GM21390 (cell line): Measurements from ENCODE around the gene TOX4.
A peak's percentile ranks its signal among the peaks of the same experiment; 100 is the strongest.
"Not testable (repeated sequence)": the region's sequence is repeated elsewhere in the genome, so short reads cannot be mapped to it uniquely, and the experiment has no call there.

ENCODE experiments used
- ATAC-seq: cut with Tn5 transposase; IDR thresholded peaks from one replicate; pipeline ENCODE4 v1.9.1; 2021; ENCODE audit not compliant: unreplicated experiment

The TOX4 gene

DNA sequence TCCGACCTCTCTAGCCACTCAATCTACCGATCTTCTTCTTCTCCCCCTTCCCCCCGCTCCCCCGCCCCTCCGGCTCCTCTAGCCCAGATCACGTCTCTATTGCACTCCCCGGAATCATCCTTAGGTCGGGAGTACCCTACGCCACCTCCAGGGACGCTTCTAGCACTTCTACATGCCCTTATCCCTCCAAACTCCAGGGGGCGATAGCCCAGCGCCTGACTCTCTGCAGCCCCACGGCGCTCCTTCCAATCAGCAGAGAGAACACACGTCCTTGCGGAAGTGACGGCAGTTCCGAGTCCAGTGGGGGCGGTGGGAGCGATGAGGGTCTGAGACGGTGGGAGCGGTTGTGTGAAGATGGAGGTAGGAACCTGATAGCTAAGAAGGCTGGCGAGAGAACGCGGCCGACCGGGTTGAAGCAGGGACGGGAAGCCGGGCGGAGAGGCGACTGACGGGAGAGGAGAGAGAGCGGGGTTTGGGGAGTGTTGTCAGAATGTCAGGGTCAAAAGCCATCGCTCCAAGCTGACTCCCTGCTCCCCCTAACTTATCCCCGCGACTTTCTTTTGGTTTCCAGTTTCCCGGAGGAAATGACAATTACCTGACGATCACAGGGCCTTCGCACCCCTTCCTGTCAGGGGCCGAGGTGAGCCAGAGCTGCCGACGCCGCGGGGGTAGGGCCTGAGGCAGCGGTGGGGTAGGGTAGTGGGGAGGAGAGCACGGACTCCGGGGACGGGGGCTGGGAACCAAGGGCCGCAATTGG is at the start of gene TOX4, which contains the start of gene RAB2B:
Gene TOX4, plus strand, starts transcription at position 271 of the 757 bp plus-strand sequence. Its CDS starts 84 bp downstream, at position 355.
Gene RAB2B, minus strand, starts transcription at position 35 of the 757 bp plus-strand sequence. CDS start 87 bp downstream, outside the sequence.
- ATAC-seq: peak; percentile 100

DNA sequence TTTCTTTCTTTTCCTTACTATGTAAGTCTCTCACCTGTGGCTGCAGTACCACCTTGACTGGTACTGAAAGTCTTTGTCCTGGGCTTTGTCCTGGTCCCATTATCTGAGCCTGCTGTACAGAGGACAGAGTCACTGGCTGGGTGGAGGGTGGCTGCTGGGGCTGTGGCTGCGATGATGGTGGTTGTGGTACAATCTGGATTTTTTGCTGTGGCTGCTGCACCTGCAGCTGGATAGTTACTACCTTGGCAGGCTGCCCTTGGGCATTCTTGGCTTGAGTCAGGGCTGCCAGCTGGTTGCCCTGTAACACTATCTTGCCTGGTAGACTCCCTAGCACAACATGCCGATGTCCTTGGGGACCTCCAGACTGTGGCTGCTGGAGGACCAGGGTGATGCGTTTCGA is 48.1 kb upstream of the TOX4 start:
- ATAC-seq: no peak

DNA sequence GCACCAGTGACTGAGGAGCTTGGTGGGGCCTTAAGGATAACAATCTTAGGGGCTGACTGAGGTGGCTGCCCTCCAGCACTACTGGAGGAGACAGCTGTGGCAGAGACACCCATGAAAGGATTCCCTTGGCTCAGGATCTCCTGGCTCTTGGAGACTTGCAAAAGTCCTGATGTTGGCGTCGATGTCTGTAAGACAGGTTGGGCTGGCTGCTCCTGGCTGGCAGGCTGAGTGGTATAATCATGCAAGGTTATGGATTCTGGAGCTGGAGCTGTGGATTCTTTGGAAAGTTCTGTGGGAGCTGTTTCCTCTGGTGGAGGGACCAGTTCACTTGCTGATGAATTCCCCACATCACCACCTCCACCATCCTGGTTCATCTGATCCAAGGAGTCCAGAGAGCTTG is 45.9 kb upstream of the TOX4 start:
- no peak for ATAC-seq

DNA sequence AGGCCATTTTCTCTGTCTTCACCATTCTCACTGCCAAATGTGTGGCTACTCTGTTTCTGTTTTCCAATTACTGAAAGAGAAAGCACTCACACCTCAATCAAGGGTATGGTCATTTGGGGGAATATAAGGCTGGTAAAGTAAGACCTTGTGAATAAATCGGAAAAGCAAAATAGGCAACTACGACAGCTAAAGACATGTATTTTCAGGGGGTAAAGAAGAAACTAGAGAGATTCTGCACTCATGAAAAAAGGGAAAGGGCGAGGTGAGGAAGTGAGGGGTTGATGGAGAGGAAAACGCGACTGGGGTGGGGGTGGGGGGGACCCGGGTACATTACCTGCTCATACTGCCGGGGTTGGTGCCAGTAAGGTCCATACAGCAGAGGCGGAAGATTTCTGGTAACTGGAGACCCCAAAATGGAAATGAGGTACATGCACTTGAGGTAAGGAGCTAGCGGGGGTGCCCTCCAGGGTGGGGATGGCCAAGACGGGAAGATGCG is 40.4 kb upstream of the TOX4 start:
- peak; percentile 20 for ATAC-seq

DNA sequence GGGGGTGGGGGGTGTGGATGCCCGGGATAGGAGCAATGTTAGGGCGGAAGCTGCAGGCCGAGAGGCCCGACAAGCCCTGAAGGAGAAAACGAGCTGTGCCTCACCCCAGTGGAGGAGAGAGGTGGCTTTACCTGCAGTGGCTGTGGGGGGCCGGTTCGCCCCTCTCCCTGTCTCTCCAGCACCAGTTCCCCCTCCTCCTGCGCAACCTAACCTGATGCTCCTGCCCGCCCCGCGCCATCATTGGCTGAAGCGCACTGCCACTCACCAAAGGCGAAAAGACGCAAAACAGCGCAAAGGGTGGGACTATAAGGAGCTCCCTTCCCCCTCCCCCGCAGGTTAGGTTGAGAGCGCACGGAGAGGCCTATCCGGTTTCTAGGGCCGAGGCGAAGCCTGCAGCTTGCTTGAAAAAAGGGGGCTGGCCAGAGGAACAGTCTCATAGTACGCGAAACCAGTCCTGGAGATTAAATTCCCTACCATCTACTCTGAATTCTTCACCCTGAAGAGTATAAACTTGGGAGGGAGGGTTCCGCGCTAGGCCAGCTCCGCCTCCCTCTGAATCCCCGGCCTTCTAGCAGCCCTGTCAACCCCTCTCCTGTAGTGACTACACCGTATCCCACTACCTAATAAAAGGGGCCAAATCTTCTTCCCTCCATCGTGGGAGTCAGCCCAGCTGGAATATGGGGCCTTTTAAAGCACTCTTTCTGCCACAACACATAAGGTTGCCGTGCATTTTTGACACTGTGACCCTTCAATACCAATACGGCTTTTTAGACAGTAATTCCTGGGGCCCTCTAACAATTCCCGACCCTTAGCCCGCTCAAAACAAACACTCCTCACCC is 39.7 kb upstream of the TOX4 start:
- peak; percentile 98 for ATAC-seq

DNA sequence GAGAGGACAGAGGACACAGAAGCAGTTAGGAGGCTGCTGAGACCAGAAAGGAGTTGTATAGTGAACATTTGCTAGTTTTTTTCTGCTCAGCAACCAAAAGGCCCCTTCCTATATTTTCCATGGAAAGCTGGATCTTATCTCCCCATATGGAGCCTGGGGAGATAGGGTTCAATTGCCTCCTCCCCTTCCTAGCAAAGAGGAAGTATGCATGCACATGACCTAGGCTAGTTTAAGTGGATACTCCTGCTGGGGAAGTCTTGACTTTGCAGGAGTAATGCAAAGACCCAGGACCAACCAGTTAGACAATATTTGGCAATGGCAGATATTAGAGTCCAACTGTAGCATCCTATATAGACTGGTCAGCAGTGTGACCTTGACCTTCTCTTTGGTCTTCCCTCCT is 36.1 kb upstream of the TOX4 start:
- ATAC-seq: no peak

DNA sequence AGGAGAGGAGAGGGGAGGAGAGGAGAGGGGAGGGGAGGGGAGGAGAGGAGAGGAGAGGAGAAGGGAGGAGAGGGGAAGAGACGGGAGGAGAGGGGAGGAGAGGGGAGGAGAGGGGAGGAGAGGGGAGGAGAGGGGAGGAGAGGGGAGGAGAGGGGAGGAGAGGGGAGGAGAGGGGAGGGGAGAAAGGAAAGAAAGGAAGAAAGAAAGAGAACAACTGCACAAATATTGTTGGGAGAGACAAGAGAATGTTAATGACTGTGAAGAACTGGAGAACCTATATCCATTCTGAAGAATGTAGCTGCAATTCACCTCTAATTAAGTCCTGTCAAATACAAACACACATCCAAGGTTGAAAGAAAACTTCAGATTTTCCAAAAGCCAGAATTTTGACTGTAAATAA is 34.3 kb upstream of the TOX4 start:
- ATAC-seq: not testable (repeated sequence)

DNA sequence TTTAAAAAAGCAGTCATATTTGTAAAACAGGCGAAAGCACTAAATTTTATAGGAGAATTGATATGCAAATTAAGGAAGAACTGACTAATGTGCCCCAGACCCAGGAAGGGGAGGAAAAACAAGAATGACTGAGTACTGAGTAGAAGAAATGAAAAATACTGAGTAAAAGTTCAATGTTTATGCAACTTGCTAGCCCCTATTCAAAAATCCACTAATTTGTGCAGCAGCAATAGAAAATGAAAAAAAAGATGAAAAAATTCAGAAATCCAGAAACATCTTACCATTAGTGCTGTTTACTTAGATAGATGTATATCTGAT is 27.1 kb upstream of the TOX4 start:
- no peak for ATAC-seq

DNA sequence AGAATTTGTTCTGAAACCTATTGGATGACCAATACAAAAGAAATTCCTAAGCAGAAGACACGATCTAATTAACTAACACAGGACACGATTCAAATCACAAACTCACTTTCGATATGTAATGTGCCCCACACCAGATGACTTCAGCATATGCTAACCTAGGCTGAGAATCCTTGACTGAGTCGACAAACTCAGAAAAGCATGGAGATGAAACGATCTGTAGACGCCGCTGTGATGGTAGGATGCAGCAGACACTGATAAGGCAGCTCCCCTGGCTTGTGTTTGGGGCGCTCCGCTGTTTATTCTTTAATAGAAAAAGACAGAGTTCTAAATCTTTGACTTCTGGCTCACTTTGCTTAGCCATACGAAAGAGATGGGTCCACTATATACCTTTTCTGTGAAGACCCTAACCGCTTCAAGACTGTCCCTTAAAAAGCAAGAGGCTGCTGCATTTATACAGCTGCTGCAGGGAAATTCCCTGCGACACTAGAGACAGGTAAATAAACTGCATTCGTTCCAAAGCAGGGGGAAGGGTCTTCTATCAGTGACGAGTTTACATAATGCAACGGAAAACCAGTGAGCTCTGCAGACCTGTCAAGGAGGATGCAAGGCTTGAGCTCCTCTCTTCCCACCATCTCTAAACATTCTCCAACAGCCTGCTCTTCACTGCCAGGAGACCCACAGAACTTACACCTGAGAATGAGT is 22.0 kb upstream of the TOX4 start:
- ATAC-seq: no peak

DNA sequence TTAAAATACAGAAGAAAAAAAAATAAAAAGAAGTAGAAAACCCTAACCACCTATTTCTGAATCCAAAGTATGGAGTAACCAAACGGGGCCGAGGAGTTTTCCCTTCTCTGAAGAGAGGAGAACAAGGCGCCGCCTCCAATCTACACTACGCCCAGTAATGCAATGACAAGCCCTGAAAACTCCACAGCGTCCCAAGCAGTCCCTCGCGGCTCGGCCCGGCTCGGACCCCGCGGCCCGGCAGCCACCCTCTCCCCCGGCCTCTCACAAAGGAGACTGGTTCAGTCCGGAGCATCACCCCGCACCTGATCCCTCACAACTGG is 21.4 kb upstream of the TOX4 start:
- ATAC-seq: peak; percentile 15

DNA sequence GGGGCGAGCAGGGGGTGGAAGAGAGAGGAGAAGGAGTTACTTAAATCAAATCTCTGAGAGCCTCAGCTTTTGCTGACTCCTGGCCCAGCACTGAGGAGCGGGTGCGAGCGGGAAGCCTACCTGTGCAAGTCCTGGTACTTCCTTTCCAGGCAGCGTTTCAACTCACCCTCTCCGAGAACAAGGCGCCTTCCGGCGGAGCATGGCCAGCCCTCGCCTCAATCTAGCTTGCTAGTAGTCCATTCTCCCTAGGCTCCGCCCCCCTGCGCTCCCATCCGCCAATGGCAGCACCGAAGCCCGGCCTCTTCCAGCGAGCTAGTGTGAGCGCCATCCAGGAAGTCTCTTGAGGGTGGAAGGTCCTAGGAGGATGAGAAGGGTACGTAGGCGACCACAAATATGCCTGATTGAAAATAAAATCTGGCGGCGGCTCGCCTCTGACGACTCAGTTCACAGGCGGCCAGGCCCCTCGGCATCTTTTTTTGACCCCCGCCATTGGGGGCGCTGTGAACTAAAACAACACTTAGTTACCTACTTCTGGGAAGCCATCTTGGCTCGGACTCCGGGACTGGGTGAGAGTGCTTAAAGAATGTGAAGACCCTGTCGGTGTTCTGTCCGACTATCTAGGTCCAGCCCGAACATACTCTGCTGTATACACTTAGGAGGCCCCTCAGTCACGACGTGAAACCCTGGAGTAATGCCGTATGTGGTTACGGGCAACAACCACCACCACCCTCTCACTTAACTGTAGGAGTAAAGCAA is 20.9 kb upstream of the TOX4 start, which contains the start of gene CHD8:
Gene CHD8, minus strand, starts transcription at position 212 of the 756 bp plus-strand sequence. CDS start 24,480 bp downstream, outside the sequence.
- peak; percentile 93 for ATAC-seq

DNA sequence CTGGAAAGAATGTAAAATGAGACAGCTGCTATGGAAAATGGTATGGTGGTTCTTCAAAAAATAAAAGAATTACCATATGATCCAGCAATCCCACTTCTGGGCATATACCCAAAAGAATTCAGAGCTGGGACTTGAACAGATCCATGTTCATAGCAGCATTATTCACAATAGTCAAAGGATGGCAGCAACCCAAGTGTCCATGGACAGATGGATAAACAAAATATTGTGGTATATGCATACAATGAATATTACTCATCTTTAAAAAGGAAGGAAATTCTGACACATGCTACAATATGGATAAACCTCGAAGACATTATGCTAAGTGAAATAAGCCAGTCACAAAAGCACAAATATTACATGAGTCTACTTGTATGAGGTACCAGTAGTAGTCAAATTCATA is 9.4 kb upstream of the TOX4 start:
- ATAC-seq: no peak

DNA sequence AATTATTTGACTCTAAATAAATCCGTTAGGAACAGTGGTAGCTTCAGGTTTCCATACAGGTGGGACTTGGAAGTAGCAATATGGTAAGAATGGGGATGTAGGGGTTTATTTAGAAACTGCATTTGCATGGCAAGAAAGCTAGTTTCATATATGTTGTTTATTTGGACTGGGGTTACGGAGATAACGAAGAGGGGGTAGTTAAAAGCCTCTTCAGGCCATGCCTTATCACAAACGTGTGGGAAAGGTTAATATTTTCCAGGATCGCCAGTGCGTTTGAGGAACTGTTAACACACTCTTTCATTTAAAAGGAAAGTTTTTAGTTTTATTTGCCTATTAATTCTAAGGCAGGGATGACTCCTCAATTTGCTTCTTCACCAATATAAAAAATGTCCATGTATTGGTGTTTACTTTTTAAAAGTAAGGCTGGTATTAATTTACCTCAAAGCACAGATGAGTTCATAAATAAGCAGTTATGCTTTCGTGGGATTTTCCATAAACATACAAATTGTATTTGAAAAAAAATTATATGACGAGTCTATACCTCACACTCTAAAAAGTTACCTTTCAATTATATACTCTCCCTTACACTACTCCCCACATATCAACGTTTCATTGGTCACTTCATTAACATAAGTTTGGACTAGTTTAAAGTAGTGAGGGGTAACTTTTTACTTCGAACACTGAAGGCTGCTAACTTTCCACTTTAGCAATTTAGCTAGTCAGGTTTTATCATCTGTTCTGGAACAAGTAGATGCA is 1.1 kb upstream of the TOX4 start:
- ATAC-seq: no peak

DNA sequence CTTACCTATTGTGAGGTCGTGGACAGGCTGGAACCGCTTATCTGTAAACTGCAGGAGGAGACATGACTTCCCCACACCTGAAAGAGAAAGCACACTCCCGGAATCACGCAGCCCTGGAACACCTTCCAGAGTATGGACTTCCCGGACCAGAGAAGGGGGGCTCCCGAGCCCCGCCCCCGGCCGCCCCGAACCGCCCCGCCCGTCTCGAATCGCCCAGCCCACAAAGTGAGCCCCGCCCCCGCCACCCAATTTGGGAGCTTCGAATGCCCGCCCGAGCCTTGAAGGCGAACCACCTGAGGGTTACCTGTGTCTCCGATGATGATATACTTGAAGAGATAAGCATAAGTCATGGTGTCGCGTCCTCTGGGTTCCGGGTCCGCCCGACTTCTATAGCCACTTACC is 471 bp upstream of the TOX4 start:
- peak; percentile 28 for ATAC-seq

DNA sequence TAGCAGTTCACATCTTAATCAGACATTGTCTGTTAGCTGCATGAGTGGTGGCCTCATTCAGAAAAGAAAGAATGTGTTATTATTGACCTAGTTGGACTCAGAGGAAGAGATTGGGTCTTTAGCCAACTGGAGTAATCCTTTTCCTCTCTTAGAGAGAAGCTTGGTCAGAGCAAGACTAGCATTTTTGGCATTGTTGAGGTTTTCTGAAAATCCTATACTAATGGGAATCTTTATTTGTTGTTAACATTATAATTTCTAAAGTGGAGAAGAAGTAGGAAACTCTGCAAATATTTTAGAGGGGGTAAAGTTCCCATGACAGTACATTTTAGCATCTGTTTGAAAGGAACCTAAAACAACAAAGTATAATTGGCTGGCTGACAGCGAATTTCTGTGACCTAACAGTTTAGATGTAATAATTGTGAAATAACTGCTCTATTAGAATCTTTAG is 9.7 kb downstream of the TOX4 start:
- no peak for ATAC-seq

DNA sequence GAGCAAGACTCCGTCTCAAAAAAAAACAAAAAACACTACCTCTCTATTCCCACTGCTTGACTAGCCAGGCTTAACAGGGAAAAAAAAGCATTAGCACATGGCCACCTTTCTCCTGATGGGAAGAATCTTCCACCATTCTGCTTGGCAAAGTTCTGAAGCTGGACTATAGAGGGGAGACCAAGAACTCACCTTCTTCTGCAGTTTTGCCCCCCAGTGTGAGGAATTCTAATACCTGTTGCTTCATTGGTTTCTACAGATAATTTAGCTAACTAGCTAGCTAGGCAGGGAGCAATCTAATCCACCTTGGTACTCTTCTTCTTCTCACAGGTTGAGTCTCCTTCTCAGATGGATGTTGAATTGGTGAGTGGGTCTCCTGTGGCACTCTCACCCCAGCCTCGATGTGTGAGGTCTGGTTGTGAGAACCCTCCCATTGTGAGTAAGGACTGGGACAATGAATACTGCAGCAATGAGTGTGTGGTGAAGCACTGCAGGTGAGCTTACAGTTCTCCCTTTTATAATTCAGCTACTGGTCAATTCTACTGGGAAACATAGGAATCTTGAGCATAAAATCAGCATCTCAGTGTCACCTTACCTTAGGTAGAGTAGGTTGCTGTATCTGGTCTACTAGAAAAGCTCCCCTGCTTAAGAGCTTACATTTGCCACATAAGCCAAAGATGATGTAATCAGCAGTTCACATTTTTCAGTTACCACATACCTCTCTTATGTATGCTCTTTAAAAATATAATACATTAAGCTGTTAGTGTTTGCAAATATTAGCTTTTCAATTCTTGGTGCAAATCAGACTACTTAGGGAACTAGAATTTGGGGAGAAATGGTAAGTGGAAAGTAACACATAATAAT is 18.1 kb downstream of the TOX4 start:
- no peak for ATAC-seq

DNA sequence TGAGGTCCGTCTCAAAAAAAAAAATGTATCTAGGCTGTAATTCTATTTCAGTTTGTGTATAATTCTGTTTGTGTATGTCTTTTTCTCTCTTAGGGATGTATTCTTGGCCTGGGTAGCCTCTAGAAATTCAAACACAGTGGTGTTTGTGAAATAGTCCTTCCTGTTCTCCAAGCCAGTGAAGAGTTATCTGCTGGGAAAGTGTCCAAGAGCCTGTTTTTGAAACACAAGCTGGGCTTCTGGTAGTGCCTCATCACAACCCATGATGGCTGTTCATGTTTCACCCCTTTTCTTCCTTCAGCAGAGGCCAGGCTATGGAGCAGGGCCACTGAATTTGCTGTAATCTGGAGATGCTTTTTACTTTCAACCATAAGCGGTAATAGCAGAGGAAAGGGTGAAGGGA is 19.5 kb downstream of the TOX4 start:
- no peak for ATAC-seq

DNA sequence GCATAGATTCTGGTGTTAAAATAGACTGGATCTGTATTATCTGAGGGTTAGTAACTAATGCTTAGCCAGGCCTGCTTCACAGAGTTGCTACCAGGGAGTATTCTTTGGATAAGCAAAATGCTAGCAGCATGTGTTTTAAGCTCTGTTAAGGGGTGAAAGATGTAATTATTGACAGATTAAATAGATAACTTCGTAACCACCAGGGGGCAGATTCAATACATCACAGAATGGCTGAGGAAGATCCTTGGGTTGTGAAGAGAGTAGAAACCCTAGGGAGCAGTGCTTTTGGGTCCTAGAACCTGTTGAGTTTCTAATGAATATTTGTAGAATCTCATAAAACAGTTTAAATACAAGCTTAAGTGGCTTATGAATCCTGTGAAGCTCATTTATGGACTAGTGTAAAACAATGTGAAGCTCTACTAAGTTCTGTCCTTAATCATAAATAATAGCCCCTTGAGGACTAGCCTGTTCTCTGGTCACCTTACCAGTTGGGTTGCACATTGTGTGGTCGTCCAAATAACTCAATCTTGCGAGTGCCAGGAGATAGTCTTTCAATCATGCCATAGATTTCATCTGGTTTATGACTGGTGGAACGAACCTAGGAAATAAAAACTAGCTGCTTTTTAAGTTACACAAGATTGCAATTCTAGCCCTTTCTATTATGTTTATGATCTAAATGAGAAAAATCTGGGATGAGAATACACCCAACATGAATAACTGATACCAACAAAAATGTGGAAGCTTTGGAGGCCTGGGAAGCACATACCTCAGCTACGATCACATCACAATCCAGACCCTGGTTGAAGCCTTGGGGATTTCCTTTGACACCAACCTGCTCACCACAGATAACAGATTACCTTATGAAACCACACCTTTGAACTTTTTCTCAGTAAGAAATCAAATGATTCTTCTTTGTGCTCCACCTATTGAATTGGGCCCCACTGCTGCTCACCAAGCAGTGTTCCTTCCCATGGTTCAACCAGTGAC is 21.8 kb downstream of the TOX4 start:
- no peak for ATAC-seq
